DND-41 (cell line): Measurements from ENCODE around the gene NFE2L2.

Experiments
- EZH2 ChIP-seq: IDR thresholded peaks from 3 replicates; pipeline ENCODE4 v1.6.1; 2012; ENCODE audit warnings: borderline replicate concordance, low read depth, mild to moderate bottlenecking, moderate library complexity, low read length, inconsistent platforms; ENCODE audit not compliant: severe bottlenecking
- TF ChIP-seq, protein P1 (sequence below): IDR thresholded peaks from 2 replicates; pipeline ENCODE4 v1.5.1; 2012; ENCODE audit warnings: borderline replicate concordance, low read length, moderate library complexity, mild to moderate bottlenecking; ENCODE audit not compliant: poor library complexity, severe bottlenecking; ENCODE audit errors: extremely low read depth

DNA sequence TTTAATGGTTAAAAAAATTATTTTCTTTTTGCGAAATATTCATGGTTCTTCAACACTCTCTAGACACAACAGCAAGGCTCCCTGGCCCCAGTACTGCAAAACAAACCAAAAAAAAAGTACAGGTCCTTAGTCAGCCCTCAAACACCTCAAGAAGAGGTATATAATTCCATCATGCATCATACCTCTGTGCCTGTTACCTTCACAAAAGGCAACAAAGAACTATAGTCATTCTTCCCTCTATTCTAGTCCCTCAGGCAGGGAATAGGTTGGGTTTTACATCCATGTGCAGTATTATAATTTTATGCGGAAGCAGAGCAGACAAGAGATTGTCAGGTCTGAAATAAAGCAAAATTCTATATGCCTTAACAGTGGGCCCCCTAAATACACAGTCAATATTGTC, 8.5 kb downstream of the NFE2L2 start:
- TF ChIP-seq, protein P1, sequence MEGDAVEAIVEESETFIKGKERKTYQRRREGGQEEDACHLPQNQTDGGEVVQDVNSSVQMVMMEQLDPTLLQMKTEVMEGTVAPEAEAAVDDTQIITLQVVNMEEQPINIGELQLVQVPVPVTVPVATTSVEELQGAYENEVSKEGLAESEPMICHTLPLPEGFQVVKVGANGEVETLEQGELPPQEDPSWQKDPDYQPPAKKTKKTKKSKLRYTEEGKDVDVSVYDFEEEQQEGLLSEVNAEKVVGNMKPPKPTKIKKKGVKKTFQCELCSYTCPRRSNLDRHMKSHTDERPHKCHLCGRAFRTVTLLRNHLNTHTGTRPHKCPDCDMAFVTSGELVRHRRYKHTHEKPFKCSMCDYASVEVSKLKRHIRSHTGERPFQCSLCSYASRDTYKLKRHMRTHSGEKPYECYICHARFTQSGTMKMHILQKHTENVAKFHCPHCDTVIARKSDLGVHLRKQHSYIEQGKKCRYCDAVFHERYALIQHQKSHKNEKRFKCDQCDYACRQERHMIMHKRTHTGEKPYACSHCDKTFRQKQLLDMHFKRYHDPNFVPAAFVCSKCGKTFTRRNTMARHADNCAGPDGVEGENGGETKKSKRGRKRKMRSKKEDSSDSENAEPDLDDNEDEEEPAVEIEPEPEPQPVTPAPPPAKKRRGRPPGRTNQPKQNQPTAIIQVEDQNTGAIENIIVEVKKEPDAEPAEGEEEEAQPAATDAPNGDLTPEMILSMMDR = no peak
- TF ChIP-seq EZH2 = no peak
